Activated T-cell treated with anti-CD3 and anti-CD28 coated beads for 1 hour (primary cell): ENCODE results near the gene TMEM271.
A peak's percentile ranks its signal among the peaks of the same experiment; 100 is the strongest.
"Not testable (repeated sequence)": the region's sequence is repeated elsewhere in the genome, so short reads cannot be mapped to it uniquely, and the experiment has no call there.

ENCODE experiments used
- DNase-seq: peaks from one replicate; pipeline ENCODE4 v3.0.0-alpha.2; 2020; ENCODE audit warnings: low read depth

TMEM271 gene

DNA sequence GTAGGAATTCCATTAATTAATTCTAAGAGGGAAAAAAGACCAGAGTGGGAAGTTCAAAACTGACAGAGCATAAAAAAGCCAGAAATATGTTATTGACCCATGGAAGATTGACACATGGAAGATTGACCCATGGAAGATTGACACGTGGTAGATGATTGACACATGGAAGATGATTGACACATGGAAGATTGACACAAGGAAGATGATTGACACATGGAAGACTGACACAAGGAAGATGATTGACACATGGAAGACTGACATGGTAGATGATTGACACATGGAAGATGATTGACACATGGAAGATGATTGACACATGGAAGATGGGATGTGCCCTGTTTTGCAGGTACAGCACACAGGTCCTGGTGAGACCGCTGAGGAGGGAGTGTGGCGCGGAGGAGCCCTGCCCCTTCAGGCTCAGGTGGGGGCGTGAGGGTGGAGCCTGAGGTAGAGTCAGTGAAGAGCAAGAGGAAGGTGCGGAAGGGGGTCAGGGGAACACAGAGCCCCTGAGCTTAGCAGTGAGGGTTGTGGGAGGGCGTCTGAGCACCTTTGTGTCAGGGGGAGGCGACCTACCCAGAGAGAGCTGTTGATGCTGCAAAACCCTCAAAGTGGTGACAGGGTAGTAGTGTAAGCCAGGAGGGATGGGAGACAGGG is 33.4 kb upstream of the TMEM271 start:
- no peak for DNase-seq

DNA sequence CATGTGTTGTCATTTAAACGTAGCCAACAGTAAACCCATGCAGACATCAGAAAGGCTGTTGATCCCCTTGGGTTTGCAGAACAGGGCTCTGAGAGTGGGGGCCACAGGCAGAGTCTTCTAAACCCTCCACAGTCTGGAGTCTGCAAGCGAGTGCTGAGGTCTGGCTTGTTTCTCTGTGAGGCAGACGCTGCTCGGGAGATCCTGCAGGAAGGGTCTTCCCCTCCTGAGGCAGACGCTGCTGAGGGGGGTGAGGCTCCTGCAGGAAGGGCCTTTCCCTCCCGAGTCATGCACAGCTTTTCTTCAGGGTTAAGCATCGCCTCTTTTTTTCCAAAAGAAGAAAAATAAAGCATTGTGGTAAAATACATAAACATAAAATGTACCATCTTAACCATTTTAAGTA is 32.1 kb upstream of the TMEM271 start:
- DNase-seq = no peak

GRCh38 chr4:605702-606425 is 29.8 kb upstream of the TMEM271 start:
- DNase-seq = no peak

- no peak for DNase-seq
Observed at GRCh38 chr4:604131-604530, 28.0 kb upstream of the TMEM271 start.

GRCh38 chr4:602559-602942 is 26.5 kb upstream of the TMEM271 start:
- DNase-seq = peak; percentile 33

DNA sequence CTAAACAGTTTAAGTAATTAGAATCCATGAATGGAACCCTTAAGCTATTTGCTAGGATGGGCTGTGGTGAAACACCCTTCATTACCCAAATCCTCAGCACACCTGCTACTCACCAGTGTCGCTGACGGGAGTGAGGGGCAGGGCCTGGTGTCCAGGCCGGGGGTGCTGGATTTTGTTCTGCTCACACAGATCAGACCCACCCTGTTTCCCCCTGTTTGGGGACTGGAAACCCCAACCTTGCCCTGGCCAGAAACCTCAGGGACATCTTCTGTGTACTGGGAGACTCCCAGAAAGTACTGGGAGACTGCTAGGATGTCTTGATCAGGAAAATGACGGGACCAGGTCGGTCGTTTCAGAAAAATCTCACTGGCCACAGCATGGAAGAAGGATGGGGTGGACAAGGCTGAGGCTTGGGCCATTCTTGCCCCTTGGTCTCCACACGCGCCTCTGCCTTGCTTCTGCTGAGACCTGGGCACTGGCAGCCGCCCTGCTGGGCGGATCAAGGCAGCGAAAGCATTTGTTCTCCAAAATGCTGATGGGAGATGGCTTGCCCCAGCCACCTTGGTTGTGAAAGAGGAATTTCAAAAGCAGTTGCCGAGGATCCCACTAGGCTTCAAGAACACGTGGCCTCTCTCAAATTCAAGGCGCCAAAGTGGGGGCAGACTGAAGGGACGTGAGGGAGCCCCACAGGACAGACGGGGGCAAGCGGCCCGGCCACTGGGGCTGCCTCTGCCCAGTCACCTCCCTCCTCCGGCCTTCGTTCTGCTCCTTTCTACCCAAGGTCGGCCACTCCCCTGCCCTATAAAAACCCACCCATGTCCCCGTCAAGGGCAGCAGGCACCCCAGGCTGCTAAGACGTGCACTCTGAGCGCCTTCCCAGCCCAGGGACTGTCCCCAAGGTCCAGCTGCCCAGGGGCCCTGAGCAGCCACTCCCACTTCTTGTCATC is 25.8 kb upstream of the TMEM271 start:
- no peak for DNase-seq

DNA sequence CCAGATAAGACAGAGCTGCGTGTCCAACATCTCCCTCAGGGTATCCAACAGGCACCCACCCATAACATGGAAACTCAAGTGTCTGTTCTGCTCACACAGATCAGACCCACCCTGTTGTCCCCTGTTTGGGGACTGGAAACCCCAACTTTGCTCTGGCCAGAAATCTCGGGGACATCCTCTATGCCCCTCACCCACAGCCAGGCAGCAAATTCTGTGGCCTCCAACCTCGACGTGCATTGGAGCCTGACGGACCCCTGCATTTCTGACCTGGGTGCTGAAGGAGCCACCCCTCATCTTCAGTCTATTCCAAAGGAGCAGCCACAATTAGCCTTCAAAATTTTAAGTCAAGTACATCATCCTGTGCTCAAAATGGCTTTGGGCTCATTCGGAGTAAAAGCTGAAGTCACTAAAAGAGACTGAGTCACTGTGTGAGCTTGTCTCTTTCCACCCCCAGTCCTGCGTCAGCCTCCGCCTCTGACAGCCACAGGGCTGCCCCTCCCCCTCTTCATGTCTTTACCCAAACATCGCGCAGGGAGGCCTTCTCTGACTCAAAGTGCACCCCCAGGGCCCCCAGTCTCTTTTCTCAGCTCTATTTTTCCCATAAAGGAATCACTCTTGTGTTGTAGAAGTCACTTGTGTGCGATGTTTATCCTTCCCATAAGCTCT is 24.9 kb upstream of the TMEM271 start:
- no peak for DNase-seq

GRCh38 chr4:600166-600565 is 24.1 kb upstream of the TMEM271 start:
- DNase-seq = no peak

DNA sequence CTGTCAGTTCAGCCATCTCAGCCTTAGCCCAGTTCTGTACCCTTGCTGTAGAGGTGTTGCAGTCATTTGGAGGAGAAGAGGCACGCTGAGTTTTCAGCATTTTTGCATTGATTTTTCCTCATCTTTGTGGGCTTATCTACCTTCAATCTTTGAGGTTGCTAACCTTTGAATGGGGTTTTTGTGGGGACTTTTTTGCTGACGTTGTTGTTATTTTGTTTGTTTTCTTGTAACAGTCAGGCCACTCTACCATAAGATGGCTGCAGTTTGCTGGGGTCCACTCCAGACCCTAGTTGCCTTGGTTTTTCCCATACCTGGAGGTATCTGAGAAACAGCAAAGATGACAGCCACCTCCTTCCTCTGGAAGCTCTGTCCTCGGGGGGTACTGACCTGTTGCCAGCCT is 22.8 kb upstream of the TMEM271 start:
- DNase-seq = no peak

DNA sequence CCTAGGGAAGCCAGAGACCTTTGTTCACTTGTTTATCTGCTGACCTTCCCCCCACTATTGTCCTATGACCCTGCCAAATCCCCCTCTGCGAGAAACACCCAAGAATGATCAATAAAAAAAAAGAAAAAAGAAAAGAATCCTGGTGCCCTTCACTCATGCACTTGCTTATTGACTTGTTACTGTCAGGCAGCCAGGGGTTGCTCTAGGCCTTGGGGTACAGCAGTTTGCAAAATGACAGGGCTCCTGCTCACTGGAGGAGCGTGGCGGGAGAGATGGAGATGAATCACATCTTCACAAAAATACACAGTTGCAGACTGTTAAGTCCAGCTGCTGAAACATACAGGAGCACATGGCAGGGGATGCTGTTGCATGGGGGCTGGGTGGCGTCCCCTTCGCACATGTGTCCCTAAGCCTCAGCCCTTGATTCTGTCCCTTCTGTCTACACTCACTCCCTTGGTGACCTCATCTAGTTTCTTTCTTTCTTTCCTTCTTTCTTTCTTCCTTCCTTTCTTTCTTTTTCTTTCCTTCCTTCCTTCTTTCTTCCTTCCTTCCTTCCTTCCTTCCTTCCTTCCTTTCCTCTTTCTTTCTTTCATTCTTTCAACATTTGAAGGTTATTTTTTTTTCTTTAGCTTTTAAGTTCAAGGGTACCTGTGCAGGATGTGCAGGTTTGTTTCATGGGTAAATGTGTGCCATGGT is 16.9 kb upstream of the TMEM271 start:
- DNase-seq = no peak

DNA sequence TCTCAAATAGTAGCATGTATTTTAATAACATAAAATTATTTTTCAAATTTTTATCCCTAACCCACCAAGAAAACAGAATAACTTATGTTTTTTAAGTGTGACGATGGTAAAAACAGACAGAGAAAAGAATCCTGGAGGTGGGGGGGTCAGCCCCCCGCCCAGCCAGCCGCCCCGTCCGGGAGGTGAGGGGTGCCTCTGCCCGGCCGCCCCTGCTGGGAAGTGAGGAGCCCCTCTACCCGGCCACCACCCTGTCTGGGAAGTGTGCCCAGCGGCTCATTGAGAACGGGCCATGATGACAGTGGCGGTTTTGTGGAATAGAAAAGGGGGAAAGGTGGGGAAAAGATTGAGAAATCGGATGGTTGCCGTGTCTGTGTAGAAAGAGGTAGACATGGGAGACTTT is 16.1 kb upstream of the TMEM271 start:
- DNase-seq = not testable (repeated sequence)

- no peak for DNase-seq
Observed at GRCh38 chr4:590313-590841, 14.3 kb upstream of the TMEM271 start.

GRCh38 chr4:589219-589963 is 13.3 kb upstream of the TMEM271 start:
- DNase-seq = no peak

GRCh38 chr4:588351-588849 is 12.3 kb upstream of the TMEM271 start:
- no peak for DNase-seq

DNA sequence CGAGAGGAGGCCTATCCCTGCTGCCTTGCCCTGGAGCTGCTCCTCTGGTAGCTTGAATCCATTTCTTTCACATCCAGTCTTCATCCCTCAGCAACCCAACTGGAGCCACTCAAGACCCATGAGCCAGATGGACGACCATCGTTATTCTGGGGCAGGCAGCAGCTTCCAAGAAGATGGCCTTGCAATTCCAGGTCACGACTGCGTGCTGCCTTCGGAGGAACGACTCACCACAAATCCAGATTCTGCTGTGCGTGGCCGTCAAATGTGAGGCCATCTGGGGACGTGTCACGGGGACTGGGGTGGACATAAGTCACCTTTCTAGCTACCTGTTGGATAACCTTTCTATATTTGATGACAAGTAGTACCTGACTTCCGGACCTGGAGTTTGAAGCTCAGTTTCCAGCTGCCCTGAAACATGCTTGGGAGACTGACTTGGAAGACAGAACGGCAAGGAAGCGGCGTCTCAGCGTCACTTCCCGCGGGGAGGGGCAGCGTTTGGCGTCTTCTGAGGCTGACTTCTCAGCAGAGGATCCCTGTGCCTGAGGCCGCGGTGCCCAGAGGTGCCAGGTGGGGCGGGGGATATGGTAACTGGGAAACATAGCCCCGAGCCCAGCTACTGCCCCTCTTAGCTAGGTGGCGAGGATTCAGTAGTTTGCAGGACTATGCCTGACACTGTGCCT is 11.7 kb upstream of the TMEM271 start:
- no peak for DNase-seq

- no peak for DNase-seq
Observed at GRCh38 chr4:583820-584219, 7.7 kb upstream of the TMEM271 start.

DNA sequence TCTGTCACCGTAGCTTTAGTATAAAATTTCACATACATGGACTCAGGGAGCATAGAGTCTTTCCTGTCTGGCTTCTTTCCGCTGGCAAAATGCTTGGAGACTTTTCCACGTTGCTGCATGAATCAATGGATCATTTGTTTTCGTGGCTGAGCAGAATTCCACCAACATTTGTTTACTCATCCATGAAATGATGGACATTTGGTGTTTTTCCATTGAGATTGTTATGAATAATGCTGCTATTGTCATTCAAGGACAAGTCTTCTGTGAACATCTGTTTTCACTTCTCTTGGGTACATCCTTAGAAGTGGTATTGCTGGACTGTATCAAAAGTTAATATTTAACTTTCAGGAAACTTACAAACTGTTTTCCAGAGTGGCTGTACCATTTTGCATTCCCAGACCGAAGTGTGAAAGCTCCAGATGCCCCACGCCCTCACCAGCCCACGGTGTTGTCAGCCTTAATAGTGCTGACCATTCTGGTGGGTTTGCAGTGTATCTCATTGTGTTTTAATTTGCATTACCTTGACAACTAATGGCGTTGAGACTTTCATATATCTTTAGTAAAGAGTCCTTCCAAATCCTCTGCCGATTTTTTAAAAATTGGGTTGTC is 5.8 kb upstream of the TMEM271 start:
- DNase-seq = no peak

GRCh38 chr4:581181-581580 is 5.1 kb upstream of the TMEM271 start:
- no peak for DNase-seq

GRCh38 chr4:579543-580175 is 3.6 kb upstream of the TMEM271 start:
- no peak for DNase-seq
